ENCODE measurements around the gene SNX21. TPM values are rescaled to one million over a fixed set of nuclear protein-coding genes. Genes with fewer than 3 reads are reported as not detected.

The SNX21 gene
- total and polyA plus RNA-seq, 12 donors = 15.4 to 27.0 (median 18.5) TPM

GRCh38 chr20:45882469-45883099, 49.0 kb downstream of the SNX21 start:
- no peak for ATAC-seq
- Histone ChIP-seq H3K4me3 (no peak overlapping the region), H3K27me3 (no peaks in the 10 kb centered on the region), H3K9me3 (no peaks in the 10 kb centered on the region), H3K36me3 (peaks cover 0 to 77% (median 20%) of the 10 kb centered on the region in 9 donors), H3K4me1 (peaks cover 0 to 31% (median 21%) of the 10 kb centered on the region in 9 donors), H3K27ac (no peak overlapping the region)
- no peak for TF ChIP-seq CTCF (IDR thresholded peaks at IDR 0.05)
- DNase-seq = no peak
- intact Hi-C loops (cut with DNase I) = loop anchor here in 3 of 10 donors (10.0 kb wide), 3 partner anchors 48 to 82 kb away; partner anchors contain the start of gene SNX21 (in 1 of the 3)
- 76 to 83% methylated on average over 4 of the region's 4 CpGs for WGBS, 2 donors

- WGBS, 2 donors = 83 to 84% methylated on average over 9 of the region's 9 CpGs
- no peak for TF ChIP-seq CTCF (IDR thresholded peaks at IDR 0.05)
- peaks cover 0 to 77% (median 15%) of the 10 kb centered on the region in 9 donors for H3K36me3 ChIP-seq
- H3K9me3 ChIP-seq = no peaks in the 10 kb centered on the region
- intact Hi-C loops (cut with DNase I) = loop anchor here in 3 of 10 donors (10.0 kb wide), 3 partner anchors 48 to 82 kb away; partner anchors contain the start of gene SNX21 (in 1 of the 3)
- no peak overlapping the region for H3K27ac ChIP-seq
- ATAC-seq = no peak
- no peak for DNase-seq
- peaks cover 0 to 31% (median 22%) of the 10 kb centered on the region in 9 donors for H3K4me1 ChIP-seq
- no peaks in the 10 kb centered on the region for H3K27me3 ChIP-seq
- H3K4me3 ChIP-seq = no peak overlapping the region
Measured at GRCh38 chr20:45883100-45883469, 49.5 kb downstream of the SNX21 start.

- TF ChIP-seq CTCF (IDR thresholded peaks at IDR 0.05) = no peak
- H3K36me3 ChIP-seq = peaks cover 0 to 72% (median 14%) of the 10 kb centered on the region in 9 donors
- no peak overlapping the region for H3K27ac ChIP-seq
- no peak overlapping the region for H3K4me3 ChIP-seq
- intact Hi-C loops (cut with DNase I) = loop anchor here in 3 of 10 donors (10.0 kb wide), 3 partner anchors 52 to 78 kb away; partner anchors contain the start of gene SNX21 (in 1 of the 3)
- no peaks in the 10 kb centered on the region for H3K27me3 ChIP-seq
- 90 to 92% methylated on average over 19 of the region's 19 CpGs for WGBS, 2 donors
- no peaks in the 10 kb centered on the region for H3K9me3 ChIP-seq
- peaks cover 6 to 45% (median 38%) of the 10 kb centered on the region in 9 donors for H3K4me1 ChIP-seq
- ATAC-seq (no peak), DNase-seq (no peak)
Measured at GRCh38 chr20:45886590-45887345, 53.2 kb downstream of the SNX21 start.

- DNase-seq (no peak), ATAC-seq (no peak)
- no peak for TF ChIP-seq CTCF (IDR thresholded peaks at IDR 0.05)
- no peaks in the 10 kb centered on the region for H3K27me3 ChIP-seq
- intact Hi-C loops (cut with DNase I) = loop anchor here in 3 of 10 donors (10.0 kb wide), 3 partner anchors 53 to 77 kb away; partner anchors contain the start of gene SNX21 (in 1 of the 3)
- H3K9me3 ChIP-seq = no peaks in the 10 kb centered on the region
- 94% methylated on average over 8 of the region's 8 CpGs for WGBS, 2 donors
- H3K36me3 ChIP-seq = peaks cover 0 to 67% (median 14%) of the 10 kb centered on the region in 9 donors
- H3K27ac ChIP-seq = no peak within 1 kb of the TSS
- no peak within 1 kb of the TSS for H3K4me3 ChIP-seq
- peaks cover 10 to 45% (median 38%) of the 10 kb centered on the region in 9 donors for H3K4me1 ChIP-seq
Measured at GRCh38 chr20:45887346-45887715, 53.7 kb downstream of the SNX21 start, which contains the start of gene SPATA25. TSS of gene SPATA25 (minus strand) at chr20:45887622. CDS start at chr20:45887590, 32 bp downstream.

Measured in heart right ventricle (tissue), 16 donors.